CD14-positive monocyte (primary cell): Measurements from ENCODE around the gene PISD. TPM values are rescaled to one million over a fixed set of nuclear protein-coding genes. Genes with fewer than 3 reads are reported as not detected.

ENCODE experiments used
- DNase-seq, 3 donors: peaks; one replicate each; pipeline ENCODE4 v3.0.0-alpha.2; 2011 to 2022
- H2AFZ ChIP-seq: 2 replicates; pipeline ENCODE4 v1.6.0; 2012; ENCODE audit warnings: mild to moderate bottlenecking, low read depth, low read length, inconsistent platforms; ENCODE audit not compliant: insufficient read depth, poor library complexity, severe bottlenecking
- H3K27ac ChIP-seq, 2 donors: 1 replicate in 1 of 2; 2 replicates in 1 of 2; pipeline ENCODE4 v1.5.1; 2012 to 2013; ENCODE audit warnings: low read length in 2 of 2, control low read depth in 1 of 2, inconsistent platforms in 1 of 2, low read depth in 1 of 2, mild to moderate bottlenecking in 1 of 2
- H3K27me3 ChIP-seq, 2 donors: one replicate each; pipeline versions ENCODE4 v1.6.0 to v1.6.1; 2011 to 2013; ENCODE audit warnings: low read length in 2 of 2; ENCODE audit not compliant: control insufficient read depth in 2 of 2, insufficient read depth in 2 of 2
- H3K36me3 ChIP-seq, 2 donors: replicated peaks in 1 of 2; 1 replicate in 1 of 2; 2 replicates in 1 of 2; pipeline versions ENCODE4 v1.5.1 to v1.6.1; 2012 to 2013; ENCODE audit warnings: low read length in 2 of 2, control low read depth in 1 of 2, inconsistent platforms in 1 of 2, mild to moderate bottlenecking in 1 of 2; ENCODE audit not compliant: insufficient read depth in 2 of 2, control insufficient read depth in 1 of 2
- H3K4me1 ChIP-seq, 2 donors: 1 replicate in 1 of 2; 2 replicates in 1 of 2; pipeline versions ENCODE4 v1.5.1 to v1.6.1; 2012 to 2013; ENCODE audit warnings: low read length in 2 of 2, control low read depth in 1 of 2, inconsistent platforms in 1 of 2, mild to moderate bottlenecking in 1 of 2, moderate library complexity in 1 of 2; ENCODE audit not compliant: insufficient read depth in 2 of 2, control insufficient read depth in 1 of 2
- H3K4me2 ChIP-seq: replicated peaks from 2 replicates; pipeline ENCODE3; 2012; ENCODE audit warnings: low read length, moderate library complexity, mild to moderate bottlenecking; ENCODE audit not compliant: poor library complexity, severe bottlenecking; ENCODE audit errors: extremely low read depth
- H3K4me3 ChIP-seq, 3 experiments: fragments of 200-600 bp in 1 of 3; sonication (generic) in 1 of 3; replicated peaks in 1 of 3; 1 replicate in 2 of 3; 2 replicates in 1 of 3; pipeline ENCODE4 v1.5.1; 2011 to 2013; ENCODE audit warnings: low read length in 3 of 3, mild to moderate bottlenecking in 3 of 3, control low read depth in 2 of 3, low read depth in 2 of 3, inconsistent platforms in 1 of 3, moderate library complexity in 1 of 3
- H3K79me2 ChIP-seq: 2 replicates; pipeline ENCODE4 v1.6.0; 2012; ENCODE audit warnings: mild to moderate bottlenecking, control low read depth, inconsistent platforms, low read length, moderate library complexity; ENCODE audit not compliant: insufficient read depth
- H3K9ac ChIP-seq: 2 replicates; pipeline ENCODE4 v1.6.0; 2017; ENCODE audit warnings: low read length, mild to moderate bottlenecking; ENCODE audit not compliant: insufficient read depth, poor library complexity, severe bottlenecking
- H3K9me3 ChIP-seq, 2 donors: replicated peaks in 1 of 2; 1 replicate in 1 of 2; 2 replicates in 1 of 2; pipeline versions ENCODE4 v1.5.1 to v1.6.1; 2012 to 2013; ENCODE audit warnings: low read length in 2 of 2, control low read depth in 1 of 2; ENCODE audit not compliant: control insufficient read depth in 1 of 2, insufficient read depth in 1 of 2
- H4K20me1 ChIP-seq: 2 replicates; pipeline ENCODE4 v1.6.0; 2012; ENCODE audit warnings: mild to moderate bottlenecking, low read length, control low read depth, moderate library complexity; ENCODE audit not compliant: insufficient read depth
- H3K27ac Mint-ChIP-seq, 7 donors: one replicate each; pipeline ENCODE4 v1.8.0; 2020; ENCODE audit warnings: mild to moderate bottlenecking in 7 of 7, mixed read lengths in 7 of 7, moderate library complexity in 6 of 7, inconsistent platforms in 2 of 7
- H3K27me3 Mint-ChIP-seq, 3 donors: one replicate each; pipeline ENCODE4 v1.8.0; 2021 to 2022; ENCODE audit warnings: low read depth in 3 of 3, mild to moderate bottlenecking in 3 of 3, mixed read lengths in 3 of 3, moderate library complexity in 3 of 3, inconsistent platforms in 1 of 3
- H3K36me3 Mint-ChIP-seq, 2 donors: one replicate each; pipeline ENCODE4 v1.8.0; 2020; ENCODE audit warnings: mixed read lengths in 2 of 2, inconsistent platforms in 1 of 2, mild to moderate bottlenecking in 1 of 2
- H3K4me1 Mint-ChIP-seq: one replicate; pipeline ENCODE4 v1.8.0; 2020; ENCODE audit warnings: mild to moderate bottlenecking, mixed read lengths
- H3K4me3 Mint-ChIP-seq, 2 donors: one replicate each; pipeline ENCODE4 v1.8.0; 2020; ENCODE audit warnings: mild to moderate bottlenecking in 2 of 2, mixed read lengths in 2 of 2, moderate library complexity in 1 of 2
- H3K9me3 Mint-ChIP-seq, 7 donors: one replicate each; pipeline ENCODE4 v1.8.0; 2020 to 2022; ENCODE audit warnings: mixed read lengths in 7 of 7, mild to moderate bottlenecking in 6 of 7, moderate library complexity in 6 of 7, inconsistent platforms in 2 of 7
- WGBS: methylation state at CpG from one replicate; pipeline ENCODE4 v1.1.5; 2013; ENCODE audit warnings: missing lambda C conversion rate; ENCODE audit not compliant: insufficient coverage; 5-methylcytosine and 5-hydroxymethylcytosine counted together
- intact Hi-C, 2 donors: fragments of 100-400 bp; cut with micrococcal nuclease; formaldehyde crosslinking; loops; one replicate each; pipeline versions ENCODE4 v1.15.0 to v1.15.1; 2023
- polyA plus RNA-seq, 3 donors: library from polyadenylated mRNA; depleted of rRNA in 1 of 3; unstranded in 2 of 3; stranded (reverse) in 1 of 3; fragments of 300-500 nt in 2 of 3; fragments of >200 nt in 1 of 3; fragmentation: Illumina TruSeq in 2 of 3; gene quantifications; 1 replicate in 2 of 3; 2 replicates in 1 of 3; pipeline ENCODE4 v1.2.3, GENCODE V29; 2012 to 2021
- TF ChIP-seq, protein P1 (sequence below): fragments of 200-600 bp; IDR thresholded peaks from one replicate; pipeline ENCODE4 v1.8.0; 2022; ENCODE audit warnings: antibody characterized with exemption, mild to moderate bottlenecking

Gene PISD
- polyA plus RNA-seq, 3 donors, result 38.1 to 112 (median 45.3) TPM

- H3K4me1 ChIP-seq, result peaks cover 43 to 57% of the 10 kb centered on the region in 2 donors
- peaks cover 100% of the 10 kb centered on the region for H3K79me2 ChIP-seq
- Mint-ChIP-seq H3K4me1 (peaks cover 52% of the 10 kb centered on the region), H3K36me3 (peaks cover 46 to 71% of the 10 kb centered on the region in 2 donors), H3K4me3 (peak overlapping the region; percentile 68 to 81), H3K27ac (peak overlapping the region in 5 of 7 donors; percentile 54 to 87 (median 78)), H3K9me3 (no peaks in the 10 kb centered on the region), H3K27me3 (peaks cover 0 to 3% (median 0%) of the 10 kb centered on the region in 3 donors)
- no peak for DNase-seq
- peak overlapping the region; percentile 76 for H2AFZ ChIP-seq
- H4K20me1 ChIP-seq, result peaks cover 100% of the 10 kb centered on the region
- H3K27me3 ChIP-seq, result no peaks in the 10 kb centered on the region
- H3K9ac ChIP-seq, result peak overlapping the region; percentile 81
- H3K27ac ChIP-seq, result peak overlapping the region; percentile 73 to 75
- intact Hi-C loops, result loop anchor here (5.0 to 10.0 kb wide), 6 partner anchors 72 to 315 kb away; partner anchors contain the start of genes PATZ1 (in 2 of the 2), EIF4ENIF1 (in 1 of the 2), SFI1 (in 1 of the 2) and YWHAH (in 1 of the 2)
- H3K36me3 ChIP-seq, result peaks cover 56 to 70% of the 10 kb centered on the region in 2 donors
- H3K4me2 ChIP-seq, result peak overlapping the region; percentile 89
- 59% methylated on average over 11 of the region's 14 CpGs for WGBS
- peak overlapping the region; percentile 47 to 80 (median 55) for H3K4me3 ChIP-seq
- TF ChIP-seq, protein P1, sequence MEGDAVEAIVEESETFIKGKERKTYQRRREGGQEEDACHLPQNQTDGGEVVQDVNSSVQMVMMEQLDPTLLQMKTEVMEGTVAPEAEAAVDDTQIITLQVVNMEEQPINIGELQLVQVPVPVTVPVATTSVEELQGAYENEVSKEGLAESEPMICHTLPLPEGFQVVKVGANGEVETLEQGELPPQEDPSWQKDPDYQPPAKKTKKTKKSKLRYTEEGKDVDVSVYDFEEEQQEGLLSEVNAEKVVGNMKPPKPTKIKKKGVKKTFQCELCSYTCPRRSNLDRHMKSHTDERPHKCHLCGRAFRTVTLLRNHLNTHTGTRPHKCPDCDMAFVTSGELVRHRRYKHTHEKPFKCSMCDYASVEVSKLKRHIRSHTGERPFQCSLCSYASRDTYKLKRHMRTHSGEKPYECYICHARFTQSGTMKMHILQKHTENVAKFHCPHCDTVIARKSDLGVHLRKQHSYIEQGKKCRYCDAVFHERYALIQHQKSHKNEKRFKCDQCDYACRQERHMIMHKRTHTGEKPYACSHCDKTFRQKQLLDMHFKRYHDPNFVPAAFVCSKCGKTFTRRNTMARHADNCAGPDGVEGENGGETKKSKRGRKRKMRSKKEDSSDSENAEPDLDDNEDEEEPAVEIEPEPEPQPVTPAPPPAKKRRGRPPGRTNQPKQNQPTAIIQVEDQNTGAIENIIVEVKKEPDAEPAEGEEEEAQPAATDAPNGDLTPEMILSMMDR, result no peak
- no peaks in the 10 kb centered on the region for H3K9me3 ChIP-seq
These were observed 32.3 kb downstream of the PISD start for GRCh38 chr22:31629741-31630184.

GRCh38 chr22:31628969-31629708 is 32.9 kb downstream of the PISD start:
- H3K4me1 Mint-ChIP-seq, result peaks cover 47% of the 10 kb centered on the region
- H3K9me3 ChIP-seq, result no peaks in the 10 kb centered on the region
- no peak for DNase-seq
- intact Hi-C loops, result no loop called here
- no peaks in the 10 kb centered on the region for H3K9me3 Mint-ChIP-seq
- no peak overlapping the region for H2AFZ ChIP-seq
- H3K27ac Mint-ChIP-seq, result peak overlapping the region in 4 of 7 donors; percentile 50 to 87 (median 84)
- TF ChIP-seq, protein P1, result no peak
- no peaks in the 10 kb centered on the region for H3K27me3 ChIP-seq
- H3K4me1 ChIP-seq, result peaks cover 39 to 52% of the 10 kb centered on the region in 2 donors
- WGBS, result 92% methylated on average over 14 of the region's 17 CpGs
- H3K4me2 ChIP-seq, result peak overlapping the region; percentile 89
- peaks cover 62 to 76% of the 10 kb centered on the region in 2 donors for H3K36me3 ChIP-seq
- H3K27ac ChIP-seq, result peak overlapping the region in 1 of 2 donors; percentile 75
- H3K27me3 Mint-ChIP-seq, result peaks cover 0 to 3% (median 0%) of the 10 kb centered on the region in 3 donors
- no peak overlapping the region for H3K9ac ChIP-seq
- peak overlapping the region in 1 of 3 experiments; percentile 80 for H3K4me3 ChIP-seq
- peaks cover 100% of the 10 kb centered on the region for H3K79me2 ChIP-seq
- peaks cover 100% of the 10 kb centered on the region for H4K20me1 ChIP-seq
- peaks cover 50 to 77% of the 10 kb centered on the region in 2 donors for H3K36me3 Mint-ChIP-seq
- no peak overlapping the region for H3K4me3 Mint-ChIP-seq
